Mesothelial cell of epicardium (in vitro differentiated cells): ENCODE results near the gene CDH8. TPM values are rescaled to one million over a fixed set of nuclear protein-coding genes. Genes with fewer than 3 reads are reported as not detected.

Source experiments
- DNase-seq, 2 experiments: peaks; one replicate each; pipeline ENCODE4 v3.0.0; 2021; ENCODE audit warnings: low spot score in 2 of 2; ENCODE audit not compliant: unreplicated experiment in 2 of 2
- H3K27ac Mint-ChIP-seq: 2 replicates; pipeline ENCODE4 v1.8.0; 2021; ENCODE audit warnings: mixed read lengths
- H3K27me3 Mint-ChIP-seq: 2 replicates; pipeline ENCODE4 v1.8.0; 2021; ENCODE audit warnings: low read depth, mixed read lengths
- H3K36me3 Mint-ChIP-seq: 2 replicates; pipeline ENCODE4 v1.8.0; 2021; ENCODE audit warnings: mixed read lengths
- H3K4me1 Mint-ChIP-seq: 2 replicates; pipeline ENCODE4 v1.8.0; 2021; ENCODE audit warnings: mixed read lengths
- H3K4me3 Mint-ChIP-seq: 2 replicates; pipeline ENCODE4 v1.8.0; 2021; ENCODE audit warnings: mild to moderate bottlenecking, moderate library complexity, mixed read lengths
- H3K9me3 Mint-ChIP-seq: 2 replicates; pipeline ENCODE4 v1.8.0; 2021; ENCODE audit warnings: mixed read lengths
- CTCF ChIP-seq: fragments of 200-600 bp; sonication (generic); IDR thresholded peaks from one replicate; pipeline ENCODE4 v1.5.0; 2021; ENCODE audit warnings: antibody characterized with exemption; ENCODE audit not compliant: unreplicated experiment
- total RNA-seq: library from RNA; stranded (reverse); gene quantifications from 3 replicates; pipeline ENCODE4 v1.2.1, GENCODE V29; 2021

CDH8 gene
- total RNA-seq, 1 donor from 2014 or later: 20.2 TPM

GRCh38 chr16:62014319-62014923, 21.8 kb downstream of the CDH8 start:
- H3K27ac Mint-ChIP-seq: no peak overlapping the region

GRCh38 chr16:62010186-62010585, 26.1 kb downstream of the CDH8 start:
- Mint-ChIP-seq H3K9me3 (no peaks in the 10 kb centered on the region), H3K27ac (no peak overlapping the region), H3K4me1 (peaks cover 5% of the 10 kb centered on the region), H3K36me3 (no peaks in the 10 kb centered on the region), H3K4me3 (no peak overlapping the region), H3K27me3 (peaks cover 5% of the 10 kb centered on the region)
- no peak for DNase-seq
- TF ChIP-seq CTCF: no peak

More at GRCh38 chr16:62014319-62014923, 21.8 kb downstream of the CDH8 start:
- Mint-ChIP-seq H3K4me1 (peaks cover 5% of the 10 kb centered on the region), H3K27me3 (peaks cover 27% of the 10 kb centered on the region), H3K36me3 (no peaks in the 10 kb centered on the region), H3K4me3 (no peak overlapping the region), H3K9me3 (no peaks in the 10 kb centered on the region)
- TF ChIP-seq CTCF: no peak
- no peak for DNase-seq

GRCh38 chr16:61998460-61998859, 37.8 kb downstream of the CDH8 start:
- no peak overlapping the region for H3K4me3 Mint-ChIP-seq
- H3K4me1 Mint-ChIP-seq: peaks cover 42% of the 10 kb centered on the region
- TF ChIP-seq CTCF: no peak
- H3K9me3 Mint-ChIP-seq: peaks cover 4% of the 10 kb centered on the region
- H3K27ac Mint-ChIP-seq: no peak overlapping the region
- DNase-seq: no peak
- H3K36me3 Mint-ChIP-seq: peaks cover 1% of the 10 kb centered on the region
- H3K27me3 Mint-ChIP-seq: no peaks in the 10 kb centered on the region

- Mint-ChIP-seq H3K36me3 (no peaks in the 10 kb centered on the region), H3K27ac (peak overlapping the region; percentile 76)
- no peak for DNase-seq
Observed at GRCh38 chr16:61993108-61993507, 43.1 kb downstream of the CDH8 start.

GRCh38 chr16:61987474-61988012, 48.7 kb downstream of the CDH8 start:
- Mint-ChIP-seq H3K4me3 (no peak overlapping the region), H3K9me3 (peaks cover 3% of the 10 kb centered on the region), H3K4me1 (peaks cover 13% of the 10 kb centered on the region), H3K27ac (no peak overlapping the region), H3K27me3 (no peaks in the 10 kb centered on the region), H3K36me3 (peaks cover 2% of the 10 kb centered on the region)
- DNase-seq: no peak
- TF ChIP-seq CTCF: no peak

More at GRCh38 chr16:61993108-61993507, 43.1 kb downstream of the CDH8 start:
- Mint-ChIP-seq H3K27me3 (no peaks in the 10 kb centered on the region), H3K4me1 (peaks cover 37% of the 10 kb centered on the region), H3K9me3 (no peaks in the 10 kb centered on the region), H3K4me3 (no peak overlapping the region)
- no peak for TF ChIP-seq CTCF
